NCI-H226 (cell line): ENCODE data around the gene CHTOP.

Experiments used
- DNase-seq: peaks from one replicate; pipeline ENCODE4 v3.0.0-alpha.2; 2015

Gene CHTOP

DNA sequence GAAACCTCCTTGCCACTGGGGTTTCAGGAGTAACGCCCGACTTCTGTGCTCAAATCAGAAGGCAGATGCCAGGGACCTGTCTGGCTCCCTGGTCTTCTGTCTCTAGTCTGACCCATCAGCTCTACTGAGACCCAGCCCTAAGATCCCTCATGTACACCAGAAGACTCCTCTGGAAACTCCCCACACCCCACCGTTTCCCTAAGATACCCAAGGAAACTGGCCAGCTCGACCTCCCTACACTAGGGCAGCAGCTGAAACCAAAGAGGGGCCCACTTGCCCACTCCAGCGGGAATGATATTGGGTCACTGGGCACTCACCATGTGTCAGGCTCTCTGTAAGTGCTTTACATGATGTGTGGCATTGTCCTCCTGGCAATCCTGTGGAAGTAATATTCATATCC lies 20.5 kb upstream of the CHTOP start:
- DNase-seq, result no peak

- DNase-seq, result no peak
These were observed 19.5 kb upstream of the CHTOP start for GRCh38 chr1:153614189-153614900.

- DNase-seq, result no peak
These were observed 19.0 kb upstream of the CHTOP start for GRCh38 chr1:153614906-153615305.

GRCh38 chr1:153615406-153615805 lies 18.5 kb upstream of the CHTOP start:
- no peak for DNase-seq

DNA sequence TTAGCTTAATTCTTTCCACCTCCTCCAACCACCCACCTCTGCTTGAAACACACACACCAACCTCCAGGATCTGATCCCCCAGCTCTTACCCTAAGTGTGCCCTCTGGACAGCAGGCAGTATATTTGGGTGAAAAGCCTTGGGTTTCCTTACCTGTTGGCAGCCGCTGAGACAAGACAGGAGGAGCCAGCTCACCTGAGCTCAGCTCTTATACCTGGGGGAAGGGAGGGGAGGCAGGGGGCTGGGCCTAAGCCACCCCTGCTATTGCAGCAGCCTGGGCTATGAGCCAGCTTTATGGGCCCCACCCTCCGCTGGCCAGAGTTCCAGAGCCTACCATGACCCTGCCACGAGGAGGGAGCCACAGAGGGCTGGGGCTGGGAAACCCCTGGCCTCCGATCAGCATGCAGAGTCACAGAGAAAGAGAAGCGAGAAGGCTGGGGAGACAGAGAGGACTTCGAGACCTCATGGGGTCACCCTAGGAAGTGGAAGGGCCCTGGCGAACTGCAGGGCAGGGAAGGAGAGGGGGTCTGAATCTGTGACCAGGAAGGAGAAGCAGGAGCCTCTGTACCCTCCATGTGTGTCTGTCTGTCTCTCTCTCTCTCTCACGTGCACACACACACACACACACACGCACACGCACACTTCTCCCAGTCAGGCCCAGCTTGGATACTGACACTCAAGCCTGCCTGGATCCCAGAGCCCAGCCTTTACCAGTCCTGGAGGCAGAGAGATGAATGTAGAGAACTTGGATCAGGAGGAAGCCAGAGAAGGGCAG lies 17.5 kb upstream of the CHTOP start, which contains the start of gene S100A14:
Gene S100A14, minus strand, starts transcription at position 182 of the 773 bp plus-strand sequence. CDS start 467 bp downstream, outside the sequence.
- DNase-seq, result no peak

DNA sequence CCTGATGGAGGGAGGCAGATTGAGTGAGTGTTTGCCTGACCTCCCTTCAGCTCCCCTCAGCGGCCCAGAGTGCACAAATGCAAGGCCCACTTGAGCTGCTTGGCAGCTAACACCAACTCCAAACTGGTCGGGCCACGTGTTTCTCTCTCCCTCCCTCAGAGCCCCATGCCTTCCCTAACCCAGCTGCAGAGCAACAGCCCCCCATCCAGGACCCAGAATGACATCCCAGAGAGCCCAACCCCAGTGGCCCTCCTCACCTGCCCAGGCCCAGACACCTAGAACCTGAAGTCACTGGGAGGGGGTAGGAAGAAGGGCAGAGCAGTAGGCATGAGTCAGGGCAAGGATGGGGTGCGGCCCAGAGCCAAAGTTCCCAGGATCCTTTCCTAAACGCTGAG lies 17.0 kb upstream of the CHTOP start:
- no peak for DNase-seq

DNA sequence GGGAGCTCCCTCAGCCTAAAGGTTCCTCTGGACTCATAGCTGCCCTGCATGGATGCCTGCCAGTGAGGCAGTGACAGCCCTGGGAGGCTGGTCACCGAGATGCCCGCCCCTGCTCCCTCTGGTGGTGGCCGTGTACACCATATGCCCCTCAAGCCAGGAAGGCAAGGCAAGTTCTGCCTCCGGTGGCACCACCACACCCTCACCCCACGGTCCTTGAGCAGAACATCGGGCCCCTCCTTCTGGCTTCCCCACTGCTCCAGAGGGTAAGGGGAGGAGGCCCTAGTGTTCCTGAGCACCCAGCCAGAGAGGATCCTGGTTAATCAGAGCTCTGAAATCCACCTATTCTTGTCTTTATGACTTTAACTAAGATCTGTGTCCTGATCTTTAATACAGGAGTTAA lies 16.2 kb upstream of the CHTOP start:
- DNase-seq, result no peak

- DNase-seq, result no peak
These were observed 14.7 kb upstream of the CHTOP start for GRCh38 chr1:153619171-153619570.

DNA sequence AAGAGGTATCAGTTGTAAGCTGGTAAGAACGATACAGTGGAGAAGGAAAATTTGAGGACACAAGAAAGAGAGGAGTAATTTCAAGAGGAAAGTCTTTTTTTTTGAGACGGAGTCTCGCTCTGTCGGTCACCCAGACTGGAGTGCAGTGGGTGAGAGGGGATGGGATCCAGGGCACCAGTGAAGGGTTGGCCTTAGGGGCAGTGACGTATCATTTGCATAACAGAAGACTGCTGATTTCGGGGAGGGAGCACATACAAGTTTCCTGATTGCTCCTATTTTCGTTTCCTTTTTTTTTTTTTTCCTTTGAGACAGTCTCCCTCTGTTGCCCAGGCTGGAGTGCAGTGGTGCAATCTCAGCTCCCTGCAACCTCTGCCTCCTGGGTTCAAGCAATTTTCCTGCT lies 10.8 kb upstream of the CHTOP start:
- DNase-seq, result no peak

DNA sequence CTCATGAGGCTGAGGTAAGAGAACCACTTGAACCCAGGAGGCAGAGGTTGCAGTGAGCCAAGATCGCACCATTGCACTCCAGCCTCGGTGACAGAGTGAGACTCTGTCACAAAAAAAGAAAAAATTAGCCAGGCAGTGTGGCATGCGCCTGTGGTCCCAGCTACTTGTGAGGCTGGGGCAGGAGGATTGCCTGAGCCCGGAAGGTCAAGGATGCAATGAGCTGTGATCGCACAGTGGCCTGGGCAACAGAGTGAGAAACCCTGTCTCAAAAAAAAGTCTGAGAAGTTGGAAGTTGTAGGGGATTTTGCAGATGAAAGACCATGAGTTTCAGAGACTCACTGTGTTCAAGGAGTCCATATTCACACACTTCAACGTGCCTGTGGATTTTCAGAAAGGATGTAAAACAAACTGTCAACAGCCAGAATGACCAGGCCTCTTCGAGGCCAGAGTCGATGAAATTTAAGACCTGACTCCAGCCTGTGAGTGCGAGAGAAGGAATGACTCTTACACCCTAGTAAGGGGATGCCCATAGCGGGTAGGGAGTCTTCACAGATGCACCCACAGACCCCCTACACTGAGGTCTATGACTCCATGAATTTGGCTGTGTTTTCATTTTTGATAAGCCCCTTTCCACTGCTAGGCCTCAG lies 8.8 kb upstream of the CHTOP start:
- DNase-seq, result no peak

DNA sequence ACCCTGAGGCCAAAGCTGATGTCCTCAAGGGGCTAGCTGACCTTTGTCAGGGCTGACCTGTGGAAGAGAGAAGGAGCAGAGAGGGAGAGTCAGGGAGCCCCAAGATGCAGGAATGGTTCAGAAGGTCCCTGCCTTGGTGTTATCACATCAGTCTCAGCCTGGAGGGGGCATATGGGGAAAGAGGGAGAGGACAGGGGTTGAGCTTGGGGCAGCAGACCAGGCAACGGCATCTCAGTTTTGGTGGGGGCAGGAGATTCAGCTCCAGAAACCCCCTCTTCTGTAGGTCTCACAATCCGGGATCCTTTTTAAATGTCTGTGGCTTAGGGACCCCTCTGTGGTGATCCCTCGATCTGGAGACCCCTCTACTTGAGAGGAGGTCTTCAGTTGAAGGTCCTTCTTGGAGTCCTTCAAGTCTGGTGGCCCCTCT lies 7.4 kb upstream of the CHTOP start:
- DNase-seq, result no peak

DNA sequence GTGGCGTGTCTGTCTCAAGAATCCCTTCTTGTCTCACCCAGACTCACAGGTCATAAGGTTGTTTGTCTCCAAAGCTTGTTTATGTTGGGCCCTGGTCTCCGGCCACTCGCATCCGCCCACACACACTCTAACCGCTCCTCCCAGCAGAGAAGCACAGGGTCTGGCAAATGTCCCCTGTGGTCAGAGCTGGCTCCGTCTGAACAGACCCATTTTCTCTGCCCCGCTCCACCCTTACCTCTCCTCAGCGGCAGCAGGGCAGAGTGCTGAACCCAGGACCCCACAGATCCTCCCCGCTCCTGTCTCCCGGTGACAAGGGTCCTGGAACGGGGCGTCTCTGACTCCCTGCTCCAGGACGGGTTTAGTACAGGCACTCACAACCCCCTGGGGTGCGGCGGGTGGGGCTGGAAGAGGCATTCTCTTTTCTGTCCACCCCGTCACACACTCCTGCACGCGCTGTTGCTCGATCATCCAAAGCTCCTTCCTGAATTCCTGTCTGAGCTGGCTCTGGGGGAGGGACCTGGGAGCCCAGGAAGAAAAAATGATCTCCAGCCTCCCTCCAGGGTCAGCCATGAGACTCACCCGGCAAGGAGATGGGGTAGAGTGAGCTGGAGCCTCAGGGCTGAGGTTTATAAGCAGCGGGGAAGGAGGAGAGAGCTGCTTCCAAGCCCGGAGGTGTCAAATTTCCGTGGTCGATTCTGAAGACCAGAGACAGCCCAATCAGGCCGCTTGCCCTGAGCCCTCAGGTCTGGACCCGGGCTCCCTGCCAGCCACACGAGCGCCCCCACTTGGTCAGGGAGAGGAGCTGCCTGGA lies 6.8 kb upstream of the CHTOP start, which contains the start of gene S100A13:
Gene S100A13, minus strand, starts transcription at position 602 of the 811 bp plus-strand sequence. CDS start 1,033 bp downstream, outside the sequence.
- peak; percentile 96 for DNase-seq

DNA sequence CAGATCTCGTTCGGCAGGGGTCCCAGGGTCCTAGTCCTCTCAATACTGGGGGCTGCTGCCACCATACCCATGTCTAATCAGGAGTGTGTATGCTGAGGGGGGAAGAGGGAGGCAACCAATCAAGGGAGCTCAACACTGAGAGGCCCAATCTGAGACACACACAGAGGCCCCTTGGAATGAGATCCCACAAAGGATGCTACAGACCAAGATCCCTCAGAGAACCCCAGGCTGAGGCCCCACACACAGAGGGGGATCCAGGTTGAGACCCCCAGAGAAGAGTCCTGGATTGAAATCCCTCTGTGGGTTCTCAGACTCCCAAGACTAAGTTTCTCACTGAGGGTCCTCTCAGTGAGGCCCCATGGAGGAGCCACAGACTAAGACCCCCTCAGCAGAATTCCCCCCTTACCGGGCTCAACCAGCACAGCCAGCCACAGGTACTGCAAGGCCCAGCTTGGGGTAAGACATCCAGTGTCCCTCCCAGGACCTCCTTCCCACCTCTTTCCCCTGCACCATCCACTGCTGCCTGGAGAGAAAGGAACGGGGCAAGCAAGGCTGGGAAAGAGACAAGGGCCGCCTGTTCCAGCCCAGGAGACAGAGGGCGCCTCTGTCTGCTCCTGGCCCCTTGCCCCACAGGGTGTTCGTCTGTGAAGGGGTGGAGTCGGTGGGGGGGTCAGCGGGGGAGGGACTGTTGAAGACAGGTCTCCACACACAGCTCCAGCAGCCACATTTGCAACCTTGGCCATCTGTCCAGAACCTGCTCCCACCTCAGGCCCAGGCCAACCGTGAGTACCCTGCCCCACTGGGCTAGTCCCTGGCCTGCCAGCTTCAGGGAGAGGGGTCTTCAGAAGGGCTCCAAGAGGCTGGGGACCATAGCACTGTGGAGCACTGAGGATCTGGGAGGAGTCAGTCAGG lies 5.9 kb upstream of the CHTOP start, which contains the start of gene S100A1:
Gene S100A1, plus strand, starts transcription at position 720 of the 912 bp plus-strand sequence. CDS start 2,088 bp downstream, outside the sequence.
- peak; percentile 2 for DNase-seq

- DNase-seq, result no peak
These were observed 5.1 kb upstream of the CHTOP start for GRCh38 chr1:153628638-153629342.

- DNase-seq, result no peak
These were observed 4.6 kb upstream of the CHTOP start for GRCh38 chr1:153629343-153629665.

GRCh38 chr1:153629971-153630370 lies 3.9 kb upstream of the CHTOP start:
- no peak for DNase-seq

GRCh38 chr1:153630384-153630783 lies 3.5 kb upstream of the CHTOP start:
- no peak for DNase-seq

GRCh38 chr1:153631047-153632022 lies 2.5 kb upstream of the CHTOP start:
- DNase-seq, result no peak

DNA sequence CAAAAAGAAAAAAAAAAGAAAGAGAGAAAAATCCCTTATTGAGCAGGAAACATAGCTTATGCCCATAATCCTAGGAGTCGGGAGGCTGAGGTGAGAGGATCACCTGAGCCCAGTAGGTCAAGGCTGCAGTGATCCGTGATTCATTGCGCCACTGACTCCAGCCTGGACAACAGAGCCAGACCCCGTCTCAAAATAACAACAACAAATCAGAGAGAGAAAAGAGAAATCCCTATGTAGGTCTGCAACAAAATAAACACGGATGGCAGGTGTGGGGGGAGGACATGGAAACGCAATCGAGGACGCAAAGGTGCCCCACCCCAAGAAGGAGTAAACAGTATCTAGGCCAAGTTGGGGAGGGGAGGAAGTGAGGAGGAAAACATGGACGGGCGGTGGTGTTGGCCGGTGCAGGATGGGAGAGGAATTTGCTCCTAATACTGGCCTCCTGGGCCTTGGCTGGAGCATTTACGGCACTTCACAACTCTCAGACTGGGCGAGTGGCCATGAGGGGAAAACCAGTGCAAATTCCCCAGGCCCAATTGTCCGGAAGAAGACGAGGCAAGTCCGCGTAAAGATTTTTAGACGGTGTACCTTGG lies 609 bp upstream of the CHTOP start:
- no peak for DNase-seq
